ENCODE measurements around the gene AGAP1. TPM values are rescaled to one million over a fixed set of nuclear protein-coding genes. Genes with fewer than 3 reads are reported as not detected.

Gene AGAP1
- total RNA-seq, 3 donors from 2014 or later (not counting 1 experiment from before 2014, with no cell fraction given), result 42.0 to 56.4 (median 45.7) TPM

DNA sequence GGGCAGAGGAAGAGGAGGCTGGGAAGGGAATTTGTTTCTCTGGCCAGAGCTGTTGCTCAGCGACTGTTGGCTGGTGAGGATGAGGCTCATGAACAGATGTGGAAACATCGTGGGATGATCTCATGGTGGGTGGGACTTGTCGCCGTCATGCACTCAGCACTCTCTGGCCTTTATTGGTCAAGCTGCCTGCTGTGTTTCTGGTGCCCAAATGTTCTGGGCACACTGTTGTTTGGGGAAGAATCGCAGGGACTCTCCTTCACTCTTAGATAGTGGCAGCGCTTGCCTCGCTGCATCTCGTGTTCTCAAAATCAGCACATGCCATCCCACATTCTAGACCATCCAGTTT, 145.6 kb downstream of the AGAP1 start:
- Mint-ChIP-seq H3K27ac (no peak overlapping the region), H3K36me3 (no peaks in the 10 kb centered on the region), H3K27me3 (ENCODE audit: low read depth in 2 of 2) (peaks cover 14 to 33% of the 10 kb centered on the region in 2 donors), H3K4me1 (no peaks in the 10 kb centered on the region), H3K9me3 (no peaks in the 10 kb centered on the region), H3K4me3 (no peak overlapping the region)
- intact Hi-C loops (cut with micrococcal nuclease), result loop anchor here (1.0 kb wide), 1 partner anchor 107 kb away; no protein-coding TSS in a partner anchor
- Histone ChIP-seq H3K4me1 (ENCODE audit: control insufficient read depth, insufficient read depth, low read length) (no peaks in the 10 kb centered on the region), H3K27me3 (ENCODE audit: control insufficient read depth, insufficient read depth, low read length) (no peaks in the 10 kb centered on the region), H3K36me3 (ENCODE audit: control insufficient read depth, insufficient read depth, low read length) (no peaks in the 10 kb centered on the region), H3K9me3 (ENCODE audit: control insufficient read depth, insufficient read depth, low read length) (no peaks in the 10 kb centered on the region), H3K4me3 (ENCODE audit: low read length) (no peak overlapping the region), H3K27ac (ENCODE audit: low read length) (peak overlapping the region; percentile 17)
- TF ChIP-seq, protein P1, sequence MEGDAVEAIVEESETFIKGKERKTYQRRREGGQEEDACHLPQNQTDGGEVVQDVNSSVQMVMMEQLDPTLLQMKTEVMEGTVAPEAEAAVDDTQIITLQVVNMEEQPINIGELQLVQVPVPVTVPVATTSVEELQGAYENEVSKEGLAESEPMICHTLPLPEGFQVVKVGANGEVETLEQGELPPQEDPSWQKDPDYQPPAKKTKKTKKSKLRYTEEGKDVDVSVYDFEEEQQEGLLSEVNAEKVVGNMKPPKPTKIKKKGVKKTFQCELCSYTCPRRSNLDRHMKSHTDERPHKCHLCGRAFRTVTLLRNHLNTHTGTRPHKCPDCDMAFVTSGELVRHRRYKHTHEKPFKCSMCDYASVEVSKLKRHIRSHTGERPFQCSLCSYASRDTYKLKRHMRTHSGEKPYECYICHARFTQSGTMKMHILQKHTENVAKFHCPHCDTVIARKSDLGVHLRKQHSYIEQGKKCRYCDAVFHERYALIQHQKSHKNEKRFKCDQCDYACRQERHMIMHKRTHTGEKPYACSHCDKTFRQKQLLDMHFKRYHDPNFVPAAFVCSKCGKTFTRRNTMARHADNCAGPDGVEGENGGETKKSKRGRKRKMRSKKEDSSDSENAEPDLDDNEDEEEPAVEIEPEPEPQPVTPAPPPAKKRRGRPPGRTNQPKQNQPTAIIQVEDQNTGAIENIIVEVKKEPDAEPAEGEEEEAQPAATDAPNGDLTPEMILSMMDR (IDR thresholded peaks at IDR 0.05), result no peak
- DNase-seq, result no peak
- ATAC-seq, result no peak
- WGBS (ENCODE audit: insufficient coverage), result 71% methylated on average over 8 of the region's 8 CpGs

GRCh38 chr2:235639885-235640284, 146.0 kb downstream of the AGAP1 start:
- Mint-ChIP-seq H3K27ac (no peak overlapping the region), H3K4me1 (no peaks in the 10 kb centered on the region), H3K4me3 (no peak overlapping the region), H3K9me3 (no peaks in the 10 kb centered on the region), H3K27me3 (ENCODE audit: low read depth in 2 of 2) (peaks cover 14 to 33% of the 10 kb centered on the region in 2 donors), H3K36me3 (no peaks in the 10 kb centered on the region)
- peak overlapping the region; percentile 17 for H3K27ac ChIP-seq (ENCODE audit: low read length)
- H3K27me3 ChIP-seq (ENCODE audit: control insufficient read depth, insufficient read depth, low read length), result no peaks in the 10 kb centered on the region
- TF ChIP-seq, protein P1 (IDR thresholded peaks at IDR 0.05), result no peak
- DNase-seq, result no peak
- no peaks in the 10 kb centered on the region for H3K36me3 ChIP-seq (ENCODE audit: control insufficient read depth, insufficient read depth, low read length)
- no peak overlapping the region for H3K4me3 ChIP-seq (ENCODE audit: low read length)
- intact Hi-C loops (cut with micrococcal nuclease), result loop anchor here (1.0 kb wide), 1 partner anchor 106 kb away; no protein-coding TSS in a partner anchor
- no peaks in the 10 kb centered on the region for H3K9me3 ChIP-seq (ENCODE audit: control insufficient read depth, insufficient read depth, low read length)
- ATAC-seq, result no peak
- H3K4me1 ChIP-seq (ENCODE audit: control insufficient read depth, insufficient read depth, low read length), result no peaks in the 10 kb centered on the region
- WGBS (ENCODE audit: insufficient coverage), result 80% methylated on average over 1 of the region's 2 CpGs

DNA sequence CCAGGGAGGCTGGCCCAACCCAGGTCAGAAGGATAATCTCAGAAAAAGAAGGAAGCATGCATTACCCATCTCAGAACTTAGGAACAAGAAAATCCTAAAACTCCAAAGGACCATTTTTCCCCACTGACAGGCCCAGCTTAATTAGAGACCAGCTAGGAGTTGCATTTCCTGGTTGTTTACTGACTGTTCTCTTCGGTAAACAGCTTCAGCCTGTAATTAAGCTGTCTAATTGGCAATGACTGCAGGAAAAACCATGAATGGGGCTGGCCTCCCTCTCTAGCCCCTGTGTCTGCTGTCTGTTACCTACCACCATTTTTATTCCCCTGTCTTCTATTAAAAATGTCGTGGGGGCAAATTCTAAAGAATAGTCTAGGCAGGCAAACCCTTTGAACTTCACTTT, 146.5 kb downstream of the AGAP1 start:
- Histone ChIP-seq H3K27ac (ENCODE audit: low read length) (no peak overlapping the region), H3K4me1 (ENCODE audit: control insufficient read depth, insufficient read depth, low read length) (no peaks in the 10 kb centered on the region), H3K36me3 (ENCODE audit: control insufficient read depth, insufficient read depth, low read length) (no peaks in the 10 kb centered on the region), H3K9me3 (ENCODE audit: control insufficient read depth, insufficient read depth, low read length) (no peaks in the 10 kb centered on the region), H3K4me3 (ENCODE audit: low read length) (no peak overlapping the region), H3K27me3 (ENCODE audit: control insufficient read depth, insufficient read depth, low read length) (no peaks in the 10 kb centered on the region)
- intact Hi-C loops (cut with micrococcal nuclease), result no loop called here
- no peak for ATAC-seq
- Mint-ChIP-seq H3K4me1 (no peaks in the 10 kb centered on the region), H3K27me3 (ENCODE audit: low read depth in 2 of 2) (peaks cover 11 to 33% of the 10 kb centered on the region in 2 donors), H3K4me3 (no peak overlapping the region), H3K36me3 (no peaks in the 10 kb centered on the region), H3K27ac (no peak overlapping the region), H3K9me3 (no peaks in the 10 kb centered on the region)
- 67% methylated on average over 2 of the region's 2 CpGs for WGBS (ENCODE audit: insufficient coverage)
- DNase-seq, result no peak
- TF ChIP-seq, protein P1 (IDR thresholded peaks at IDR 0.05), result no peak

Measured in natural killer cell (primary cell).